Mesendoderm (in vitro differentiated cells): ENCODE data around the gene FOXD4L6.
"Not testable (repeated sequence)": the region's sequence is repeated elsewhere in the genome, so short reads cannot be mapped to it uniquely, and the experiment has no call there.

Source experiments
- DNase-seq: peaks from one replicate; pipeline ENCODE4 v3.0.0; 2013
- H2AK5ac ChIP-seq: 2 replicates; pipeline ENCODE4 v1.6.1; 2013; ENCODE audit warnings: low read length, inconsistent platforms
- H2BK120ac ChIP-seq: 2 replicates; pipeline ENCODE4 v1.6.1; 2013; ENCODE audit warnings: low read depth, mild to moderate bottlenecking, low read length, moderate library complexity, mixed read lengths
- H2BK15ac ChIP-seq: replicated peaks from 2 replicates; pipeline ENCODE4 v1.6.1; 2013; ENCODE audit warnings: low read depth, mild to moderate bottlenecking, moderate library complexity
- H2BK5ac ChIP-seq: 2 replicates; pipeline ENCODE4 v1.6.1; 2013; ENCODE audit warnings: low read length, inconsistent platforms
- H3K18ac ChIP-seq: 2 replicates; pipeline ENCODE4 v1.6.1; 2013; ENCODE audit warnings: mild to moderate bottlenecking, low read length, mixed read lengths
- H3K23ac ChIP-seq: one replicate; pipeline ENCODE4 v1.6.1; 2013; ENCODE audit warnings: low read length
- H3K27ac ChIP-seq: 2 replicates; pipeline ENCODE4 v1.5.1; 2013; ENCODE audit warnings: low read depth, mild to moderate bottlenecking, inconsistent platforms, low read length, moderate library complexity
- H3K27me3 ChIP-seq: 2 replicates; pipeline ENCODE4 v1.6.1; 2013; ENCODE audit warnings: low read length, control low read depth, mild to moderate bottlenecking, inconsistent platforms; ENCODE audit not compliant: insufficient read depth, poor library complexity
- H3K36me3 ChIP-seq: 2 replicates; pipeline ENCODE4 v1.6.1; 2013; ENCODE audit warnings: low read length, inconsistent platforms; ENCODE audit not compliant: control insufficient read depth, insufficient read depth
- H3K4ac ChIP-seq: one replicate; pipeline ENCODE4 v1.6.1; 2013; ENCODE audit warnings: low read depth, mild to moderate bottlenecking, low read length, moderate library complexity
- H3K4me1 ChIP-seq: 2 replicates; pipeline ENCODE4 v1.6.1; 2013; ENCODE audit warnings: low read depth, low read length, inconsistent platforms; ENCODE audit not compliant: control insufficient read depth
- H3K4me2 ChIP-seq: 2 replicates; pipeline ENCODE4 v1.6.1; 2013; ENCODE audit warnings: low read length
- H3K4me3 ChIP-seq: 2 replicates; pipeline ENCODE4 v1.5.1; 2013; ENCODE audit warnings: mild to moderate bottlenecking, low read length
- H3K56ac ChIP-seq: one replicate; pipeline ENCODE4 v1.6.1; 2013; ENCODE audit warnings: low read length
- H3K79me1 ChIP-seq: 2 replicates; pipeline ENCODE4 v1.6.1; 2013; ENCODE audit warnings: low read length, inconsistent platforms
- H3K79me2 ChIP-seq: 2 replicates; pipeline ENCODE4 v1.6.1; 2013; ENCODE audit warnings: mild to moderate bottlenecking, low read length; ENCODE audit not compliant: control insufficient read depth, insufficient read depth
- H3K9ac ChIP-seq: 2 replicates; pipeline ENCODE4 v1.6.1; 2013; ENCODE audit warnings: low read length, inconsistent platforms
- H4K5ac ChIP-seq: one replicate; pipeline ENCODE4 v1.6.1; 2013; ENCODE audit warnings: low read length
- H4K8ac ChIP-seq: one replicate; pipeline ENCODE4 v1.6.1; 2013; ENCODE audit warnings: low read depth, mild to moderate bottlenecking, control low read depth, low read length, moderate library complexity
- WGBS: extraction: QIAGEN DNeasy Blood & Tissue Kit; methylation state at CpG from one replicate; pipeline ENCODE4 v1.1.7; 2013; ENCODE audit warnings: low lambda C conversion rate, missing lambda C conversion rate; ENCODE audit not compliant: insufficient coverage; ENCODE audit errors: extremely low coverage; 5-methylcytosine and 5-hydroxymethylcytosine counted together

Gene FOXD4L6

DNA sequence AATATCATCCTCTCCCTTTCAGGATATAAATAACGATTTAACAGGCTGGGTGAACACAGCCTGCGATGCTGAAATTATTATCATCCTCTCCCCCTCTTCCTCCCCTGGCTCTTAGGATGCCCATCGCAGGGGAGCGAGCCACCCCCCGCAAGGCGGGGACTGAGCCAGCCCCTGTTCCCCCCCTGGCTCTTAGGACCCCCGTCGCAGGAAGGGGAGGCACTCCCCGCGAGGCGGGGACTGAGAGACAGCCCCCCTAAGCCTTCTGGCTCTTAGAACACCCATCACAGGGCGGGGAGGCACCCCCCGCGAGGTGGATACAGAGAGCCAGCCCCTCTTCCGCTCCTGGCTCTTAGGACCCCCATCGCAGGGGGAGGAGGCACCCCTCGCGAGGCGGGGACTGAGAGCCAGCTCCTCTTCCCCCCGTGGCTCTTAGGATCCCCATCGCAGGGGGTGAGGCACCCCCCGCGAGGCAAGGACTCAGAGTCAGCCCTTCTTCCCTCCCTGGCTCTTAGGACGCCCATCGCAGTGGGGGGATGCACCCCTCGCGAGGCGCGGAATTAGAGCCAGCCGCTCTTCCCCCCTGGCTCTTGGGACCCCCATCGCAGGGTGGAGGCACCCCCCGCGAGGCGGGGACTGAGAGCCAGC lies 21.9 kb downstream of the FOXD4L6 start:
- H2AK5ac ChIP-seq, H3K9ac ChIP-seq, H3K4ac ChIP-seq, H3K4me3 ChIP-seq, H2BK120ac ChIP-seq, H3K27ac ChIP-seq, H3K27me3 ChIP-seq, H3K4me2 ChIP-seq, H2BK15ac ChIP-seq, H2BK5ac ChIP-seq, H4K5ac ChIP-seq, H3K79me1 ChIP-seq, H4K8ac ChIP-seq, H3K79me2 ChIP-seq, H3K23ac ChIP-seq, H3K56ac ChIP-seq, H3K4me1 ChIP-seq, DNase-seq, H3K36me3 ChIP-seq, H3K18ac ChIP-seq: not testable (repeated sequence)
- no CpG with 5 or more reads among the region's 34 CpGs for WGBS

DNA sequence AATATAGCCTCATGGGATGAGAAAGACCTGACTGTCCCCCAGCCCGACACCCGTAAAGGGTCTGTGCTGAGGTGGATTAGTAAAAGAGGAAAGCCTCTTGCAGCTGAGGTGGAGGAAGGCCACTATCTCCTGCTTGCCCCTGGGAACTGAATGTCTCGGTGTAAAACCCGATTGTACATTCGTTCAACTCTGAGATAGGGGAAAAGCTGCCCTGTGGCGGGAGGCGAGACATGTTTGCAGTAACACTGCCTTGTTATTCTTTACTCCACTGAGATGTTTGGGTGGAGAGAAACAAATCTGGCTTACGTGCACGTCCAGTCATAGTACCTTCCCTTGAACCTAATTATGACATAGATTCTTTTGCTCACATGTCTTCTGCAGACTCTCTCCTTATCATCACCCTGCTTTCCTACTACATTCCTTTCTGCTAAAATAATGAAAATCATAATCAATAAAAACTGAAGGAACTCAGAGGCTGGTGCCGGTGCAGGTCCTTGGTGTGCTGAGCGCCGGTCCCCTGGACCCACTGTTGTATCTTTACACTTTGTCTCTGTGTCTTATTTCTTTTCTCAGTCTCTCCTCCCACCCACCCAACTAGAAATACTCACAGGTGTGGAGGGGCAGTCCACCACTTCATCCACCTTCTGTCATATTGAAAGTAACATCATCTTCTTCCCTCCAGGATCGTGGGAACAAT lies 22.8 kb downstream of the FOXD4L6 start:
- not testable (repeated sequence) for H2BK5ac ChIP-seq, H3K4me1 ChIP-seq, H3K27me3 ChIP-seq, H3K4ac ChIP-seq, H2BK15ac ChIP-seq, H4K5ac ChIP-seq, H3K27ac ChIP-seq, H3K56ac ChIP-seq, H3K79me2 ChIP-seq, H3K23ac ChIP-seq, H3K9ac ChIP-seq, H4K8ac ChIP-seq, H3K4me2 ChIP-seq, H2BK120ac ChIP-seq, H3K18ac ChIP-seq, DNase-seq, H3K4me3 ChIP-seq, H3K79me1 ChIP-seq, H2AK5ac ChIP-seq, H3K36me3 ChIP-seq
- WGBS: no CpG with 5 or more reads among the region's 13 CpGs

DNA sequence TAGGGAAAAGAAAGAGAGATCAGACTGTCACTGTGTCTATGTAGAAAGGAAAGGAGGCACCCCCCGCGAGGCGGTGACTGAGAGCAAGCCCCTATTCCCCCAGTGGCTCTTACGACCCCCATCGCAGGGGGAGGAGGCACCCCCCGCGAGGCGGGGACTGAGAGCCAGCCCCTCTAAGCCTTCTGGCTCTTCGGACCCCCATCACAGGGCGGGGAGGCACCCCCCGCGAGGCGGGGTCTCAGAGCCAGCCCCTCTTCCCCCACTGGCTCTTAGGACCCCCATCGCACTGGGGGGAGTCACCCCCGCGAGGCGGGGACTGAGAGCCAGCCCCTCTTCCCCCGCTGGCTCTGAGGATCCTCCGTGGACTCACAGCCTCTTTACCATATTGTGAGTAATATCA lies 23.9 kb downstream of the FOXD4L6 start:
- not testable (repeated sequence) for H3K27me3 ChIP-seq, H3K79me1 ChIP-seq, H3K36me3 ChIP-seq, H2AK5ac ChIP-seq, H3K23ac ChIP-seq, H3K79me2 ChIP-seq, H2BK5ac ChIP-seq, H2BK15ac ChIP-seq, H3K4me2 ChIP-seq, H3K56ac ChIP-seq, H3K18ac ChIP-seq, H4K8ac ChIP-seq, H3K4me3 ChIP-seq, H3K4ac ChIP-seq, H2BK120ac ChIP-seq, H4K5ac ChIP-seq, H3K9ac ChIP-seq, H3K4me1 ChIP-seq, H3K27ac ChIP-seq, DNase-seq
- WGBS: no CpG with 5 or more reads among the region's 19 CpGs

DNA sequence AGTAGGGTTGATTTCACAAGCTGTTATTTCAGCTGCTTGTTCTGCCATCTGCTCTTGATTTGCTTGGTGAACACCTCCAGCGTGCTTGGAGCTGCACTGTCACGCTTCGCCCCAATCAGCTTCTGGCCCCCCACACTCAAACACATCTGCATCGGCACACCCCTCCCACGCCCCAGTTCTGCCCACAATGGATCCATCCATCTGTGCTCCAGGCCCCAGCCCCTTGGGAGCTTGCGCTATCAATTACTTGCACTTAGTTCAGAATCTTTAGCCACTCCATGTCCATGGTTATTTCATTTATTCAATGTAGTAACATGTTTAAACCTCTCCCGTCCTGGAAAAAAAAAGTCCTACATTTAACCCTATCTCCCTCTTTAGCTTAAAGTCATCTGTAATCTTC lies 28.0 kb downstream of the FOXD4L6 start:
- not testable (repeated sequence) for H3K4me1 ChIP-seq, H2BK120ac ChIP-seq, H3K4ac ChIP-seq, H2AK5ac ChIP-seq, H3K23ac ChIP-seq, H3K27me3 ChIP-seq, H3K4me3 ChIP-seq, H3K56ac ChIP-seq, H3K79me1 ChIP-seq, H3K4me2 ChIP-seq, H3K27ac ChIP-seq, DNase-seq, H3K18ac ChIP-seq, H3K79me2 ChIP-seq, H3K9ac ChIP-seq, H2BK15ac ChIP-seq, H4K8ac ChIP-seq, H3K36me3 ChIP-seq, H4K5ac ChIP-seq, H2BK5ac ChIP-seq
- no CpG with 5 or more reads among the region's 7 CpGs for WGBS

DNA sequence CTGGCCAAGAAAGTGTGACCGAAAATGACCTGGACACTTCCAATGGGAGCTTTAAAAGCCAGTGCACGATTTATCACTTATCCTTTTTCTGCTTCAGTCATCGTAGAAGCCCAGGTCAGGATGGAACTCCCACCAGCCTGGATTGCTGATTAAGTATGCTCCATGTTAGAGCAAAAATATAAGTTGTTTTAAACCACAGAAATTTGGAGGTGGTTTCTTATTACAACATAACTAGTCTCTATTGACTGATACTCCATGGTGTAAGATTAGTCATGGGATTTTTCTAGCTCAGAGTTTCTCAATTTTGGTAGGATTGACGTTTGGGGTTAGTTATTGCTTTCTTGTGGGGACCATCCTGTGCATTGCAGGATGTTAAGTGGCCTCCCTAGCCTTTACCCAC lies 29.7 kb downstream of the FOXD4L6 start:
- not testable (repeated sequence) for H3K4ac ChIP-seq, H4K8ac ChIP-seq, DNase-seq, H3K4me3 ChIP-seq, H2AK5ac ChIP-seq, H2BK5ac ChIP-seq, H3K36me3 ChIP-seq, H3K27ac ChIP-seq, H3K56ac ChIP-seq, H3K9ac ChIP-seq, H3K4me2 ChIP-seq, H3K79me2 ChIP-seq, H2BK15ac ChIP-seq, H3K79me1 ChIP-seq, H3K4me1 ChIP-seq, H2BK120ac ChIP-seq, H3K23ac ChIP-seq, H4K5ac ChIP-seq, H3K18ac ChIP-seq, H3K27me3 ChIP-seq
- no CpG with 5 or more reads among the region's 4 CpGs for WGBS

DNA sequence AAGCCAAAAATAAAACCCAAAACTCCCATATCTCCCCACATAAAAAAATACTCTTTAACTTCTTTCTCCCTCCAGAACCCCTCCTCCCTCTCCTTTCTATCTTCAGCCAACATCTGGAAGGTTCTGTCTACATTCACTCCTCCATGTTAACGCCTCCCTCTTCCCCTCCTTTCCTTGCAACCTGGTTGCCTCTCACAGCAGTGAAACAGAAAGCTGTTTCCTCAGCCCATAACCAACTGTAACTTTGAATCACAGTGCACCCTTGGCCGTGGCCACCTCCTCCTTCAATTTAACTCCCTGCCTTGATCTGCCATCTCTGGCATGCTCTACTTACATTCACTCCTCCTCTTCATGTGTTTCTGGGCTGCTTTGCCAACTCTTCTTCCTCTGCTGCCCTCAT lies 33.4 kb downstream of the FOXD4L6 start:
- not testable (repeated sequence) for H3K4me1 ChIP-seq, H3K56ac ChIP-seq, H4K8ac ChIP-seq, H3K79me1 ChIP-seq, H3K27me3 ChIP-seq, H3K18ac ChIP-seq, DNase-seq, H3K4me3 ChIP-seq, H3K36me3 ChIP-seq, H3K9ac ChIP-seq, H3K79me2 ChIP-seq, H2BK5ac ChIP-seq, H2AK5ac ChIP-seq, H3K27ac ChIP-seq, H3K4ac ChIP-seq, H4K5ac ChIP-seq, H2BK15ac ChIP-seq, H2BK120ac ChIP-seq, H3K4me2 ChIP-seq, H3K23ac ChIP-seq
- WGBS: no CpG with 5 or more reads among the region's 2 CpGs
